Measurements from ENCODE around the gene FHOD3. TPM values are rescaled to one million over a fixed set of nuclear protein-coding genes. Genes with fewer than 3 reads are reported as not detected.
"Not testable (repeated sequence)": the region's sequence is repeated elsewhere in the genome, so short reads cannot be mapped to it uniquely, and the experiment has no call there.

Gene FHOD3
- total RNA-seq, 1 experiment from 2014 or later: 10.6 TPM

- no peaks in the 10 kb centered on the region for H3K9me3 ChIP-seq (ENCODE audit: insufficient read depth, low read depth)
- no peak overlapping the region for H3K27ac ChIP-seq
- no peak overlapping the region for H3K4me3 ChIP-seq
- no TSS peak for BruUV-seq (replicated peaks)
- intact Hi-C loops (cut with micrococcal nuclease; ENCODE audit: unreplicated experiment): no loop called here
- H4K20me1 ChIP-seq (ENCODE audit: insufficient read depth): no peaks in the 10 kb centered on the region
- H2AFZ ChIP-seq: no peak overlapping the region
- ChIA-PET CTCF (no interaction called here), POLR2A (ENCODE audit: unreplicated experiment) (no interaction called here)
- H3K79me2 ChIP-seq (ENCODE audit: low read depth): no peaks in the 10 kb centered on the region
- H3F3A ChIP-seq (ENCODE audit: insufficient read depth, low read depth): no peaks in the 10 kb centered on the region
- no peak for DNase-seq
- no peaks in the 10 kb centered on the region for H3K4me1 ChIP-seq (replicated peaks; ENCODE audit: insufficient read depth)
- no peaks in the 10 kb centered on the region for H3K36me3 ChIP-seq (ENCODE audit: low read depth)
- no peaks in the 10 kb centered on the region for H3K9me2 ChIP-seq (ENCODE audit: insufficient read depth)
- TF ChIP-seq CTCF (conservative IDR thresholded peaks at IDR 0.05) (no peak), EZH2 (IDR thresholded peaks at IDR 0.05; ENCODE audit: low read depth) (no peak)
- no peak overlapping the region for H3K4me2 ChIP-seq
- H3K27me3 ChIP-seq (ENCODE audit: insufficient read depth, low read depth): no peaks in the 10 kb centered on the region
Measured at GRCh38 chr18:36546876-36547275, 249.4 kb downstream of the FHOD3 start.

DNA sequence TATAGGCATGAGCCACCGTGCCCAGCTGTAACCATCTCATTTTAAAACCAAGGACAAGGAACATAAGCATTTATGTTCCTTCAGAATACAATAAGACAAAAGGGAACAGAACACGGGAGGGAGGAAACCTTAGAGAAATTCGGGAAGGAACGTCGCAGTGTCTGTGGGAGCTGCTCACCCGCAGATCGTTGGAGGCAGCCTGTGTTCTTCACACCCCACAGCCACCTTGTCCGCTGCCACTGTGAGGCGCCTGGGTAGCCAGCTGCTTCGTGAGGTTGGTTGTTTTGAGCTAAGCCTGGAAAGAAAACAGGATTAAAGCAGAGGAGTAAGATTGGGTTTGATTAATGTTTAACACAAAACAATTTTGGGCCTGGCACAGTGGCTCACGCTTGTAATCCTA, 250.0 kb downstream of the FHOD3 start:
- H3K27me3 ChIP-seq (ENCODE audit: insufficient read depth, low read depth): no peaks in the 10 kb centered on the region
- H3F3A ChIP-seq (ENCODE audit: insufficient read depth, low read depth): no peaks in the 10 kb centered on the region
- POLR2A ChIA-PET (ENCODE audit: unreplicated experiment): no interaction called here

GRCh38 chr18:36551274-36551673, 253.8 kb downstream of the FHOD3 start:
- H3K4me1 ChIP-seq (replicated peaks; ENCODE audit: insufficient read depth); H3K27me3 ChIP-seq (ENCODE audit: insufficient read depth, low read depth); H3K4me2 ChIP-seq; H3K9me3 ChIP-seq (ENCODE audit: insufficient read depth, low read depth); H4K20me1 ChIP-seq (ENCODE audit: insufficient read depth); POLR2A ChIA-PET (ENCODE audit: unreplicated experiment); H3F3A ChIP-seq (ENCODE audit: insufficient read depth, low read depth); intact Hi-C loops (cut with micrococcal nuclease; ENCODE audit: unreplicated experiment); H3K9me2 ChIP-seq (ENCODE audit: insufficient read depth); H3K4me3 ChIP-seq; BruUV-seq (replicated peaks); H2AFZ ChIP-seq; DNase-seq; H3K27ac ChIP-seq; H3K79me2 ChIP-seq (ENCODE audit: low read depth); H3K36me3 ChIP-seq (ENCODE audit: low read depth); CTCF ChIA-PET: not testable (repeated sequence)

More for the DNA sequence above, 250.0 kb downstream of the FHOD3 start:
- H3K9me2 ChIP-seq (ENCODE audit: insufficient read depth): no peaks in the 10 kb centered on the region
- CTCF ChIA-PET: no interaction called here
- DNase-seq: no peak
- H4K20me1 ChIP-seq (ENCODE audit: insufficient read depth): no peaks in the 10 kb centered on the region
- H3K4me1 ChIP-seq (replicated peaks; ENCODE audit: insufficient read depth): no peaks in the 10 kb centered on the region
- no peaks in the 10 kb centered on the region for H3K36me3 ChIP-seq (ENCODE audit: low read depth)
- intact Hi-C loops (cut with micrococcal nuclease; ENCODE audit: unreplicated experiment): no loop called here
- no peak overlapping the region for H3K4me3 ChIP-seq
- no peak overlapping the region for H2AFZ ChIP-seq
- TF ChIP-seq EZH2 (IDR thresholded peaks at IDR 0.05; ENCODE audit: low read depth): no peak
- no peak for TF ChIP-seq CTCF (conservative IDR thresholded peaks at IDR 0.05)
- H3K79me2 ChIP-seq (ENCODE audit: low read depth): no peaks in the 10 kb centered on the region
- no peaks in the 10 kb centered on the region for H3K9me3 ChIP-seq (ENCODE audit: insufficient read depth, low read depth)
- no peak overlapping the region for H3K4me2 ChIP-seq
- no peak overlapping the region for H3K27ac ChIP-seq
- BruUV-seq (replicated peaks): no TSS peak

DNA sequence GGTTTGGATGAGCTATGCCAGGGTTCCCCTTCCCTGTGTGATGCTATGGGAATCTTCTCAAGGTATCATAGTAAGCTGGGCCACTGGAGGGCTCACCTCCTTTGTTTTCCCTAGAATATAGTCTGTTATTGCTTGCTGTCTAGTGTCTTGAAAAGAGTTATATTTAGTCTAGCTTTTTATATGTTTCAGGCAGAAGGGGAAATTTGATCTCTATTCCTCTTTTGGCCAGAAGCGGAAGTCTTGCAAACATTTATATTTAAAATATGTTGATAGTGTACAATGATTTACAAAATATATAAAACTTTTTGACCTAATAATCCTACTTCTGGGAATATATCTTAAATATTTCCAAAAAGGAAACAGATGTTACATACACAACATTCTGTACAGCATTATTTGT, 260.7 kb downstream of the FHOD3 start:
- Histone ChIP-seq H3K27me3 (ENCODE audit: insufficient read depth, low read depth) (no peaks in the 10 kb centered on the region), H3K36me3 (ENCODE audit: low read depth) (no peaks in the 10 kb centered on the region)

More for the DNA sequence above, 260.7 kb downstream of the FHOD3 start:
- no peak overlapping the region for H3K4me3 ChIP-seq
- no peaks in the 10 kb centered on the region for H3F3A ChIP-seq (ENCODE audit: insufficient read depth, low read depth)
- no peak overlapping the region for H2AFZ ChIP-seq
- TF ChIP-seq CTCF (conservative IDR thresholded peaks at IDR 0.05): no peak
- no peak for TF ChIP-seq EZH2 (IDR thresholded peaks at IDR 0.05; ENCODE audit: low read depth)
- no peak overlapping the region for H3K4me2 ChIP-seq
- no peaks in the 10 kb centered on the region for H3K9me3 ChIP-seq (ENCODE audit: insufficient read depth, low read depth)
- ChIA-PET POLR2A (ENCODE audit: unreplicated experiment) (no interaction called here), CTCF (no interaction called here)
- intact Hi-C loops (cut with micrococcal nuclease; ENCODE audit: unreplicated experiment): no loop called here
- no peaks in the 10 kb centered on the region for H3K4me1 ChIP-seq (replicated peaks; ENCODE audit: insufficient read depth)
- H3K27ac ChIP-seq: no peak overlapping the region
- H3K79me2 ChIP-seq (ENCODE audit: low read depth): no peaks in the 10 kb centered on the region
- H4K20me1 ChIP-seq (ENCODE audit: insufficient read depth): no peaks in the 10 kb centered on the region
- DNase-seq: no peak
- BruUV-seq (replicated peaks): no TSS peak
- H3K9me2 ChIP-seq (ENCODE audit: insufficient read depth): no peaks in the 10 kb centered on the region

Measured in PC-9 (cell line).